GM19324 (cell line): Measurements from ENCODE around the gene HERPUD2.
"Not testable (repeated sequence)": the region's sequence is repeated elsewhere in the genome, so short reads cannot be mapped to it uniquely, and the experiment has no call there.

Experiments
- ATAC-seq: cut with Tn5 transposase; IDR thresholded peaks from one replicate; pipeline ENCODE4 v1.9.1; 2021; ENCODE audit warnings: mild to moderate bottlenecking, moderate library complexity; ENCODE audit not compliant: unreplicated experiment, low FRiP score

HERPUD2 gene

GRCh38 chr7:35624299-35625186 lies 70.4 kb downstream of the HERPUD2 start:
- ATAC-seq: no peak

DNA sequence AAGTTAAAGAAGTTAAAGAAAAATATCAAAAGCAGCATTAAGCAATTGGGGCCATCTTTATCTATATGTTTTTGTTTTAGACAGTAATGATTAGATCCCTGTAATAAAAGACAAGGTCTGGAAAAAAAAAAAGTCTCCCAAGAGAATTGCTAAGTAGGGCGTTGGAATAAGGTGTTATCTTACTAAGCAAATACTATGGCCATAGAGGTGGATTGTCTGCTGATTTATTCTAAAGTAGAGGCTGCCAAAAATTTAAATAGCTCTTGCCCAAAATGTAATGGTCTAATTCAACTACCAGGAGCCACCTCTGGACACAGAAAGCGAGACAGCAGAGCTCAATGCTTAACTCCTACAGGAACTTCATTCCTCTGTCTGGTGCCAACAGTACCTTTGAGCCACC lies 71.6 kb downstream of the HERPUD2 start:
- ATAC-seq: no peak

DNA sequence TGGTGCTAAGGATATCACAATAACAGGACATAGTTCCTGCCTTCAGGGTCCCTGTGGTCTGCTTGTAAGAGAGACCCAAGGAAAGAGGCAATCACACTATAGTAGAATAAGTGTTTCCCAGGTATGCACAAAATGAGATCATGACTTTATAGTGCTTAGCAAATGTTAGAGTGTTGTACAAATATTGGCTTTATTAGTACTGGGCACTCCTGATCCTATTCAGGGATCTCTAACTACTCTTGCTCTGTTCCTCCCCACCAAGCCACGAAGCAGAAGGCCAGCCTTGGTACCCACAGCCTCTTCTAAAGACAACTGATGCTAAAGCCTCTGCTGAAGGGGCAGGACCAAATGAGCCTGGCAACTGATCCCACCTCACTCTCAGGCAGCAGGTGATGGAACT lies 75.1 kb downstream of the HERPUD2 start:
- ATAC-seq: no peak

DNA sequence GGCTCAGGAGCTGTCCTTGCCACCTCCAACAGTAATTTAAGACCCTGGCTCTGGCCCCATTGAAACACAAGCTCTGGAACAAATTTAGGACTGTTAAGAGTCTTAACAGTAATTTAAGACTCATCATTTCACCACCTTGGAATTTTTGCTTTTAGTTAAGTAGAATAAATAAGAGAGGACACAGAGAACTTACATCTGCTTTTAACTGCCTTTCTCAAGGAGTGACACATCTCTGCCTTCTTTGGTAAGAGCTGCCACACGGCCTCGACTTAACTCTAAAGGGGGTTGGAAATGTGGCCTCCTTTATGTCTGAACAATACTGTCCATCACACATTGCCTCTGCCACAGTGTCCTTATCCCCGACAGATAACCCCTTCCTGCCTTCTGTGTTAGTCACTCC lies 77.9 kb downstream of the HERPUD2 start:
- ATAC-seq: no peak

GRCh38 chr7:35613150-35613549 lies 81.8 kb downstream of the HERPUD2 start:
- ATAC-seq: no peak

DNA sequence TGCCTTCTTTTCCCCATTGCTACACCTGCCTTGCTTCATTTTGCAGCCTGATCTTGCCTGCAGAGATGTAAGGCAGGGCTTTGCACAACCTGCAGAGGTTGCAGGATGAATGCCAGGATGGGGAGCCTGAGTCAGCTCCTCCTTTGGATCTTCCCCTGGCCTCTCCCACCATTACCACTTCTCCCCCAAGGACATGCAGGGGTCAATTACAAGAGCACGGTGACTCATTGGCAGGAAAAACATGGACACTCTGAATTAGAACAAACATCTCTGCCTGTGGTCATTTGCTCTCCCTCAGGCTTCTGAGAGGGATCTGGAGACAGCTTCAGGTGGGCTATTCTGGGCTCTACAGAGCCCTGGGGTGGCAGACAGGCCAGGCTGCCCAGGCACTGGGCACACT lies 89.2 kb downstream of the HERPUD2 start:
- no peak for ATAC-seq

GRCh38 chr7:35604595-35604994 lies 90.3 kb downstream of the HERPUD2 start:
- ATAC-seq: no peak

DNA sequence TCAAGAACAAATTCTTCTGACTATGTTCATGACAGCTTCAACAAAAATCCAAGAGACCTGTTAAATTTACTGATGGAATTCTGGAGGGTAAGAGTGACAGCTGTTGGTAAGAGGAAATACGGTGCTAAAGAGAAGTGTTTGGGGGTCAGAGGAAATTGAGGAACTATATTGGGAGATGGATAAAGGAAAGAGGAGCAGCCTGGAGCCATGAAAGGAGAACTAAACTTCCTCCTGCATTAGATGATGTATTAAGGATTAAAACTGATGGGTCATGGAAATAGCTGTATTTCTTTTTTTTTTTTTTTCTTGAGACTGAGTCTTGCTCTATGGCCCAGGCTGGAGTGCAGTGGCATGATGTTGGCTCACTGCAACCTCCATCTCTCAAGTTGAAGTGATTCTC lies 95.3 kb downstream of the HERPUD2 start:
- no peak for ATAC-seq

DNA sequence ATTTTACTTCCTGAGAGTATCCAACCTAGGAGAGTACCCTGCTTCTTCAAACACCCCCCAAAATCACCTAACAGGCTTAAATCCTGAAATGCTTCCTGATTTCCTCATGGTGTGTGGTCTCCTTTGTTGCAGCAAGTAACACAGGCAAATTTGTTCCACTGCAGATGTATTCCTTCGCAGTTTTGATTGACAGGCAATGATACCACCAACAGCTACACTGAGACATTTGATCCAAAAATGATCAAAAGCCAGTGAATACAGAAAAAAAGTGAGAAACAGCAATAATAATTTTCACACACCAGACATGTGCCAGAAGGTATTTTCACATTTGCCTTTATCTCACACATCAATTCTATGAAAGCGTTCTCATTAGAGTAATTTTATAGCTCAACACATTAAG lies 95.9 kb downstream of the HERPUD2 start:
- ATAC-seq: no peak

DNA sequence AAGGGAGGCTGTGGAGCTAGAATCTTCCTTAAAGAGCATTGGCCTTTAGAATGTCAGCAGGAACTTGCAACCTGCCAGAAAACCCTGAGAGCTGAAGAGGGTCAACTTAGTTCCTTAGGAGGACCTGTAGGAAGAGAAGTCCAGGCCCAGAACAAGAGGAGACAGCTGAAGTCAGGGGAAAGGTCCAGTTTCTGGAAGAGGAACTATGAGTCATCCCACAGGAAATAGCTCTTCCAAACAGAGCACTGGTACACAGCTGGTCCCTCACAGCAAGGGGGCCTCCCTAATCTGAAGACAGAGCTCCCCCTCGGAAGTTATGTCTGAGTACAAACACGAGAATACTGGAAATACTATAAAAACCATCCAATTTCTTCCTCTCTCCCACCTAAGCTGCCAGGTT lies 98.9 kb downstream of the HERPUD2 start:
- no peak for ATAC-seq

- ATAC-seq: no peak
Observed at GRCh38 chr7:35593899-35594298, 101.0 kb downstream of the HERPUD2 start.

DNA sequence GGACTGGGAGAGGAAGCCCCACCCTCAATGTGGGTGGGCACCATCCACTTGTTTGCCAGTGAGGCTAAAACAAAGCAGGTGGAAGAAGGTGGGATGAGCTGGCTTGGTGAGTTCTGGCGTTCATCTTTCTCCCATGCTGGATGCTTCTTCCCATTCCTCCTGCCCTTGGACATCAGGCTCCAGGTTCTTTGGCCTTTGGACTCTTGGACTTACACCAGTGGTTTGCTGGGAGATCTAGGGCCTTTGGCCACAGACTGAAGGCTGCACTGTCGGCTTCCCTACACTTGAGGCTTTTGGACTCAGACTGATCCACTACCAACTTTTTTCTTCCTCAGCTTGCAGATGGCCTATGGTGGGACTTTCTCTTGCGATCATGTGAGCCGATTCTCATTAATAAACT lies 106.3 kb downstream of the HERPUD2 start:
- ATAC-seq: no peak

GRCh38 chr7:35584990-35585389 lies 109.9 kb downstream of the HERPUD2 start:
- ATAC-seq: no peak

GRCh38 chr7:35584533-35584932 lies 110.4 kb downstream of the HERPUD2 start:
- not testable (repeated sequence) for ATAC-seq
